ENCODE measurements around the gene DUSP1.
"Not testable (repeated sequence)": the region's sequence is repeated elsewhere in the genome, so short reads cannot be mapped to it uniquely, and the experiment has no call there.

Gene DUSP1

GRCh38 chr5:172793577-172794488 lies 22.8 kb upstream of the DUSP1 start:
- Histone ChIP-seq H3K27me3 (ENCODE audit: control insufficient read depth, insufficient read depth, low read length) (no peaks in the 10 kb centered on the region), H3K9me3 (ENCODE audit: control insufficient read depth, low read length) (no peaks in the 10 kb centered on the region), H3K4me3 (ENCODE audit: low read length) (no peak overlapping the region), H3K4me1 (ENCODE audit: control insufficient read depth, insufficient read depth, low read length) (peaks cover 50% of the 10 kb centered on the region), H3K36me3 (ENCODE audit: control insufficient read depth, insufficient read depth, low read length) (no peaks in the 10 kb centered on the region), H3K9ac (ENCODE audit: low read length) (no peak overlapping the region)

GRCh38 chr5:172792701-172793570 lies 21.9 kb upstream of the DUSP1 start:
- Histone ChIP-seq H3K4me3 (ENCODE audit: low read length) (no peak overlapping the region), H3K36me3 (ENCODE audit: control insufficient read depth, insufficient read depth, low read length) (no peaks in the 10 kb centered on the region), H3K4me1 (ENCODE audit: control insufficient read depth, insufficient read depth, low read length) (peaks cover 51% of the 10 kb centered on the region), H3K9me3 (ENCODE audit: control insufficient read depth, low read length) (no peaks in the 10 kb centered on the region), H3K27me3 (ENCODE audit: control insufficient read depth, insufficient read depth, low read length) (no peaks in the 10 kb centered on the region), H3K9ac (ENCODE audit: low read length) (no peak overlapping the region)

- Histone ChIP-seq H3K27me3 (ENCODE audit: control insufficient read depth, insufficient read depth, low read length) (no peaks in the 10 kb centered on the region), H3K4me3 (ENCODE audit: low read length) (no peak overlapping the region), H3K4me1 (ENCODE audit: control insufficient read depth, insufficient read depth, low read length) (peaks cover 52% of the 10 kb centered on the region), H3K9me3 (ENCODE audit: control insufficient read depth, low read length) (no peaks in the 10 kb centered on the region), H3K9ac (ENCODE audit: low read length) (no peak overlapping the region), H3K36me3 (ENCODE audit: control insufficient read depth, insufficient read depth, low read length) (no peaks in the 10 kb centered on the region)
These were observed 20.9 kb upstream of the DUSP1 start for GRCh38 chr5:172791726-172792445.

- Histone ChIP-seq H3K4me1 (ENCODE audit: control insufficient read depth, insufficient read depth, low read length) (peaks cover 53% of the 10 kb centered on the region), H3K27me3 (ENCODE audit: control insufficient read depth, insufficient read depth, low read length) (no peaks in the 10 kb centered on the region), H3K9me3 (ENCODE audit: control insufficient read depth, low read length) (no peaks in the 10 kb centered on the region), H3K4me3 (ENCODE audit: low read length) (no peak overlapping the region), H3K9ac (ENCODE audit: low read length) (no peak overlapping the region), H3K36me3 (ENCODE audit: control insufficient read depth, insufficient read depth, low read length) (no peaks in the 10 kb centered on the region)
These were observed 20.3 kb upstream of the DUSP1 start for GRCh38 chr5:172791286-172791685.

- no peaks in the 10 kb centered on the region for H3K36me3 ChIP-seq (ENCODE audit: control insufficient read depth, insufficient read depth, low read length)
- peaks cover 47% of the 10 kb centered on the region for H3K4me1 ChIP-seq (ENCODE audit: control insufficient read depth, insufficient read depth, low read length)
- no peak overlapping the region for H3K4me3 ChIP-seq (ENCODE audit: low read length)
- no peaks in the 10 kb centered on the region for H3K9me3 ChIP-seq (ENCODE audit: control insufficient read depth, low read length)
- no peaks in the 10 kb centered on the region for H3K27me3 ChIP-seq (ENCODE audit: control insufficient read depth, insufficient read depth, low read length)
- no peak overlapping the region for H3K9ac ChIP-seq (ENCODE audit: low read length)
These were observed 19.5 kb upstream of the DUSP1 start for GRCh38 chr5:172790496-172790889.

GRCh38 chr5:172789687-172790495 lies 18.9 kb upstream of the DUSP1 start:
- peak overlapping the region; percentile 60 for H3K9ac ChIP-seq (ENCODE audit: low read length)
- H3K36me3 ChIP-seq (ENCODE audit: control insufficient read depth, insufficient read depth, low read length): no peaks in the 10 kb centered on the region
- H3K4me1 ChIP-seq (ENCODE audit: control insufficient read depth, insufficient read depth, low read length): peaks cover 46% of the 10 kb centered on the region
- no peak overlapping the region for H3K4me3 ChIP-seq (ENCODE audit: low read length)
- H3K27me3 ChIP-seq (ENCODE audit: control insufficient read depth, insufficient read depth, low read length): no peaks in the 10 kb centered on the region
- H3K9me3 ChIP-seq (ENCODE audit: control insufficient read depth, low read length): no peaks in the 10 kb centered on the region

- Histone ChIP-seq H3K9ac (ENCODE audit: low read length) (peak overlapping the region; percentile 60), H3K9me3 (ENCODE audit: control insufficient read depth, low read length) (no peaks in the 10 kb centered on the region), H3K4me3 (ENCODE audit: low read length) (no peak overlapping the region), H3K36me3 (ENCODE audit: control insufficient read depth, insufficient read depth, low read length) (no peaks in the 10 kb centered on the region), H3K4me1 (ENCODE audit: control insufficient read depth, insufficient read depth, low read length) (peaks cover 40% of the 10 kb centered on the region), H3K27me3 (ENCODE audit: control insufficient read depth, insufficient read depth, low read length) (no peaks in the 10 kb centered on the region)
These were observed 18.0 kb upstream of the DUSP1 start for GRCh38 chr5:172788771-172789686.

- peaks cover 37% of the 10 kb centered on the region for H3K4me1 ChIP-seq (ENCODE audit: control insufficient read depth, insufficient read depth, low read length)
- H3K4me3 ChIP-seq (ENCODE audit: low read length); H3K36me3 ChIP-seq (ENCODE audit: control insufficient read depth, insufficient read depth, low read length); H3K9ac ChIP-seq (ENCODE audit: low read length); H3K27me3 ChIP-seq (ENCODE audit: control insufficient read depth, insufficient read depth, low read length); H3K9me3 ChIP-seq (ENCODE audit: control insufficient read depth, low read length): not testable (repeated sequence)
These were observed 16.5 kb upstream of the DUSP1 start for GRCh38 chr5:172787538-172787937.

GRCh38 chr5:172786736-172787462 lies 15.9 kb upstream of the DUSP1 start:
- H3K9ac ChIP-seq (ENCODE audit: low read length): no peak overlapping the region
- peaks cover 37% of the 10 kb centered on the region for H3K4me1 ChIP-seq (ENCODE audit: control insufficient read depth, insufficient read depth, low read length)
- H3K4me3 ChIP-seq (ENCODE audit: low read length): no peak overlapping the region
- no peaks in the 10 kb centered on the region for H3K27me3 ChIP-seq (ENCODE audit: control insufficient read depth, insufficient read depth, low read length)
- H3K9me3 ChIP-seq (ENCODE audit: control insufficient read depth, low read length): no peaks in the 10 kb centered on the region
- H3K36me3 ChIP-seq (ENCODE audit: control insufficient read depth, insufficient read depth, low read length): no peaks in the 10 kb centered on the region

- no peak overlapping the region for H3K4me3 ChIP-seq (ENCODE audit: low read length)
- no peaks in the 10 kb centered on the region for H3K9me3 ChIP-seq (ENCODE audit: control insufficient read depth, low read length)
- H3K27me3 ChIP-seq (ENCODE audit: control insufficient read depth, insufficient read depth, low read length): no peaks in the 10 kb centered on the region
- no peaks in the 10 kb centered on the region for H3K36me3 ChIP-seq (ENCODE audit: control insufficient read depth, insufficient read depth, low read length)
- no peak overlapping the region for H3K9ac ChIP-seq (ENCODE audit: low read length)
- H3K4me1 ChIP-seq (ENCODE audit: control insufficient read depth, insufficient read depth, low read length): peaks cover 44% of the 10 kb centered on the region
These were observed 14.6 kb upstream of the DUSP1 start for GRCh38 chr5:172785429-172786088.

Measured in mucosa of stomach (tissue), 1 donor.